Activated naive CD8-positive, alpha-beta T cell treated with anti-CD3 and anti-CD28 coated beads for 36 hours (primary cell): Measurements from ENCODE around the gene DCST1. TPM values are rescaled to one million over a fixed set of nuclear protein-coding genes. Genes with fewer than 3 reads are reported as not detected.

ENCODE experiments used
- DNase-seq: peaks from one replicate; pipeline ENCODE4 v3.0.0; 2021
- H3K27ac Mint-ChIP-seq: one replicate; pipeline ENCODE4 v1.8.0; 2022; ENCODE audit warnings: mild to moderate bottlenecking, moderate library complexity, mixed read lengths
- H3K27me3 Mint-ChIP-seq: one replicate; pipeline ENCODE4 v1.8.0; 2022; ENCODE audit warnings: mild to moderate bottlenecking, mixed read lengths
- H3K36me3 Mint-ChIP-seq: one replicate; pipeline ENCODE4 v1.8.0; 2021; ENCODE audit warnings: mild to moderate bottlenecking, mixed read lengths
- H3K4me1 Mint-ChIP-seq: one replicate; pipeline ENCODE4 v1.8.0; 2021; ENCODE audit warnings: mixed read lengths
- H3K4me3 Mint-ChIP-seq: one replicate; pipeline ENCODE4 v1.8.0; 2022; ENCODE audit warnings: mild to moderate bottlenecking, moderate library complexity, mixed read lengths
- H3K9me3 Mint-ChIP-seq: one replicate; pipeline ENCODE4 v1.8.0; 2022; ENCODE audit warnings: mixed read lengths
- total RNA-seq, 2 experiments: library from RNA; stranded (reverse); gene quantifications; one replicate each; pipeline ENCODE4 v1.2.3, GENCODE V29; 2021

DCST1 gene
- total RNA-seq, 2 experiments from 2014 or later = not detected

DNA sequence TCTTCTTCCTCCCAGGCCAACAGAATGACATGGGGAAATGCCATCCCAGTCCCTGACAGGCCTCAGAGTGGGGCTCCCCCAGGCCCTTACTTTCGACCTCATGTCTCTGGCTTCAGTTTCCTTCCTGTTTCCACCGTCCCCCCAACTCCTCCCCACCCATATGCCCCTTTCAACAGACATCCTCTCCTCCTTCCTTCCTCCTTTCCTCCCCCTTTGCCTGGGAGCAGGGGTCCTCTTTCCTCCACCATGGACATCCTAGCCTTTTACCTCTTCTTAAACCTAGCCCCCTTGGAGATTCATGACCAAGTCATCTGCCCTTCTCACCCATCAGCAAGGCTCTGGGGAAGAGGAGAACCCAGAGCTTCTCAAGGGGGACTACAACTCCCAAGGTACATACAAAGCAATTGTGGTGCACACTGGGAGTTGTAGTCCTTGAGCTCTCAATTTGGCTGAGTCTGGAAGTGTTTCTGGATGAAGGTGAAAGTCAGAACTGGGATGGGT is 27.0 kb upstream of the DCST1 start:
- DNase-seq = peak; percentile 59
- Mint-ChIP-seq H3K9me3 (no peaks in the 10 kb centered on the region), H3K27me3 (peaks cover 3% of the 10 kb centered on the region), H3K36me3 (peaks cover 6% of the 10 kb centered on the region), H3K27ac (peak overlapping the region; percentile 96), H3K4me3 (peak overlapping the region; percentile 63), H3K4me1 (peaks cover 57% of the 10 kb centered on the region)

GRCh38 chr1:155007251-155007828 is 26.3 kb upstream of the DCST1 start:
- no peak overlapping the region for H3K27ac Mint-ChIP-seq
- H3K4me3 Mint-ChIP-seq = no peak overlapping the region
- H3K27me3 Mint-ChIP-seq = peaks cover 3% of the 10 kb centered on the region
- H3K4me1 Mint-ChIP-seq = peaks cover 61% of the 10 kb centered on the region
- DNase-seq = no peak
- H3K9me3 Mint-ChIP-seq = no peaks in the 10 kb centered on the region
- H3K36me3 Mint-ChIP-seq = peaks cover 6% of the 10 kb centered on the region

DNA sequence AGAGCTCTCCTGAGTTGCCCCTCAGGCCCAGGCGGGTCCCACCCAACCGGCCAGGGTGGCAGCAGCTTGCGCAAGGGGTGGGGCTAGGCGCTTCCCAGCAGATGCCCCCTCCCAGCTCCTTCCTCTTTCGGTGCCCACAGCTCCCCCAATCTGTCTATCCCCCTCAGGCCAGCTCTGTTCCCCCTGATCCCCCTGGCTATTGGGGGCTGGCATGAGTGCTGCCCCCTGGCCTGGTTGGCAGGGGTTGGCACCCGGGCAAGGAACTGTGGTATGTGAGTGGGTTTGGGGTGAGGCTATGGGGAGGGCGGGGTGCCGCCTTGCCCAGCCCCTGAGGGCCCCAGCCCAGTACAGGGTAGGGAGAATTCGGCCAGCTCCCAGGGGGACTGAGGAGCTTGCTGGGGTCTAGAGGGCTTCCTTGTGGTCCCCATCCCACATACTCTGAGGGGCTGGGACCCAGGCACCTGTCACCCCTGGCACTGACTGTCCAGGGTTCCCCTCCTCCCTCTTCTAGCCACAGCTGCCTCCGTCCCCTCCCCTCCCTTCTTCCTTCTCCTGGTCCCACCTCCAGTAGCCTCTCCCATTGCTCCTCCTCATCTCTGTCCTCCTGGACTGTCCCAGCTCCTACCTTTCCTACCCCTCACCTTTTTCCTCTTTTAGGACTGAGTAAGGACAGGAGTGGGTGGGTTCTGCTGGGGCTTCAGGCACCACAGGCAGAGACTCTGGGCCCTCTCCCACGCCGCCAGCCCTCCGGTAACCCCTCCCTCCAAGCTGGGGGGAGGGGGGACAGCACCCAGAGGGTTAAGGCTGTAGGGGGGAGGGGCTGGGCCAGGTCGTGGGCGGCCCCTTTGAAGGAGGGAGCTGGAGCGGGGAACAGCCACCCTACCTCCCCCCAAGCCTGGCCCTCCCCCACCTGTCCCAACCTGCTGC is 25.3 kb upstream of the DCST1 start:
- Mint-ChIP-seq H3K36me3 (peaks cover 6% of the 10 kb centered on the region), H3K27me3 (peaks cover 3% of the 10 kb centered on the region), H3K27ac (no peak overlapping the region), H3K9me3 (no peaks in the 10 kb centered on the region), H3K4me1 (peaks cover 71% of the 10 kb centered on the region), H3K4me3 (no peak overlapping the region)
- no peak for DNase-seq

DNA sequence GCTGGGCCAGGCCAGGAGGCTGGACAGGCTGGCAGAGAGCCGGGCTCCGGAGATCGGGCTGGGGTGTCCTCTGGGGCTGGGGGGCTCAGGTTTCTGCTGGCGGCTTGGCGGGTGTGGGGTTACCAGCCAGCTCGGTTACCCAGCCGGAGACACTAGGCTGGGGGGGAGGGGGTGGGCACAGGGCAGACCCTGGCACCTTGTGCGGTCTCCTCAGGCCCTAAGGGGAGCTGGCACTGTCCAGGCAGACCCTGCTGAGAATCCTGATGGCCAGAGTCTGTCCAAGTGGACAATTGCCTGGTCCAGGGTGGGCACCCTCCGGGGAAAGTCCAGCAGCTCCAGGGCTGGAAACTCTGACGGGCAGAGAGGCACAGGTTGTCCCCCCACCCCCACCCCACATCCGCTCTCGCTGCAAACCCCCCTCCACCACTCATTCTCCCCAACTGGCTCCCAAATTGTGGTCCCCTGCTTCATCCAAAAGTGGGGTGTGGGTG is 24.4 kb upstream of the DCST1 start:
- H3K27me3 Mint-ChIP-seq = no peaks in the 10 kb centered on the region
- H3K9me3 Mint-ChIP-seq = no peaks in the 10 kb centered on the region
- H3K36me3 Mint-ChIP-seq = peaks cover 3% of the 10 kb centered on the region
- peak overlapping the region; percentile 6 for H3K27ac Mint-ChIP-seq
- H3K4me1 Mint-ChIP-seq = peaks cover 72% of the 10 kb centered on the region
- DNase-seq = no peak
- no peak overlapping the region for H3K4me3 Mint-ChIP-seq

DNA sequence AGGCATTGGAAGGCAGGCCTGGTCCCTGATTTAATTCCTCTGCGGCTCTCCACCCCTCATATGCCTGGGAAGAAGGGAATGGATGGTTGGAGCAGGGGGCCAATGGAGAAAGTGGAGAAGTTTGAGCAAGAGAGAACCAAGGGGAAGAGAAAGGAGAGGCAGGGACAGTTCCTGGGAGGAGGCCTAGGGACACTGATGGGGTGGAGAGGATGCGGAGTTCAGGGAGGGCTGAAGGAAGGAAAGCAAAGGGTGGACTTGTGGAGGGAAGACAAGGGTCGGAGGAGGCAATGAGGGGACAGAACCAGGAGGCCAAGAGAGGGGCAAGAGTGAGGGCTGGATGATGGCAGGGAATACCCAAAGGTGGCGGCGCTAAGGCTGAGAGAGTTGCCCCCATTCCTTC is 23.9 kb upstream of the DCST1 start:
- Mint-ChIP-seq H3K4me1 (peaks cover 69% of the 10 kb centered on the region), H3K27me3 (no peaks in the 10 kb centered on the region), H3K9me3 (no peaks in the 10 kb centered on the region), H3K27ac (peak overlapping the region; percentile 6), H3K36me3 (peaks cover 3% of the 10 kb centered on the region), H3K4me3 (peak overlapping the region; percentile 25)
- no peak for DNase-seq

DNA sequence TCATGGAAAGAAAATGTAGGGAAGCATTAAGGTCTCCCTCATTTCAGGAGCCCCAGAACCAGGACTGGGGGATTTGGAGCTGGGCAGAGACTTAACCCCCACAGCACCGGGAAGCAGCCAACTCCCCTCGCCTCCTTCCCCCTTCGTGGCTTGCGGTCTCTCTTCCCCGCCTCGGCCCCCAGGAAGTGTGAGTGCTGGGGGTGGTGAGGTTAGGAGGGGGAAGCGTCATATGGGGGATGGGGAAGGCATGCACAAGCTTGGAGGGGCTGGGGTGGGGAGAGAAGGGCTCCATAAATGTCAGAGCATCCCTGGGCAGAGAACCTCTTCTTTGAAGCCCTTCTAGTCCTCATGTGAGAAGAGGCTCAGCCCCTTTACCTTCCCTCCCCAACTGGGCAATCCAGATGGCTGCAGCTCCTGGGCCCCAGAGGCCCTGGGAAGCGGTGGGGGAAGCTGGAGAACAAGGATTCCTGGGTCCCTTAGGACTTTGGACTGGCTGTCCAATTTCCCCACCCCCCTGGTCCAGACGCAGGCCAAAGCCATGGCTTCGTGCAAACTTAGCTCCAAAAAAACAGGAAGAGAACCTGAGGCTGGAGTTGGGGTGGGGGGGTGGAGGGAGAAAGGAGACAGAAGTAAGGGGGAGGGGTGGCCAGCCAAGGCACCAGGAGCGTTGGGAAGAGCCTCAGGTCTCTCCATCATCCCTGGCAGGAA is 23.3 kb upstream of the DCST1 start:
- Mint-ChIP-seq H3K9me3 (no peaks in the 10 kb centered on the region), H3K4me1 (peaks cover 65% of the 10 kb centered on the region), H3K27me3 (no peaks in the 10 kb centered on the region), H3K36me3 (peaks cover 3% of the 10 kb centered on the region), H3K27ac (peak overlapping the region; percentile 36), H3K4me3 (peak overlapping the region; percentile 25)
- DNase-seq = no peak

DNA sequence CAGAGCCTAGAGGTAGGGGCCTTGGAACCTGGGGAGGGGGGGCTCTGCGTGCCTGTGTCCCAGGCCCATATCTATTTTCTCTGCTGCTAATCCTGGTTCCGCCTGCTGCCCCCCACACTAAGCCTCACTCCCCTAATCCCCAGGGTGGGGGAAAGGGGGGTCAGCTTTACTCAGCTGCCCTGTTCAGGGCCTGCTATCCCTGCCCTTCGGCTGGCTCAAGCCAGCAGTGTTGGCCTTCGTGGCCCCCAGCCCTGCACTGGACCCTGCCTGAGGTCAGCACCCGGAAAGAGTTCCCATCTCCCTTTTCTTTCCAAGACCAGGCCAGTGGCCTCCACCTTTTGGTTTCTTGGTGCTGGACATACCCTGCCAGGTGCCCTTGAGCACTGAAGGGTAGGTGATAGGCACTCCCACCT is 22.6 kb upstream of the DCST1 start:
- no peak overlapping the region for H3K4me3 Mint-ChIP-seq
- no peak overlapping the region for H3K27ac Mint-ChIP-seq
- H3K9me3 Mint-ChIP-seq = no peaks in the 10 kb centered on the region
- H3K36me3 Mint-ChIP-seq = peaks cover 6% of the 10 kb centered on the region
- peaks cover 65% of the 10 kb centered on the region for H3K4me1 Mint-ChIP-seq
- H3K27me3 Mint-ChIP-seq = peaks cover 5% of the 10 kb centered on the region
- DNase-seq = no peak

DNA sequence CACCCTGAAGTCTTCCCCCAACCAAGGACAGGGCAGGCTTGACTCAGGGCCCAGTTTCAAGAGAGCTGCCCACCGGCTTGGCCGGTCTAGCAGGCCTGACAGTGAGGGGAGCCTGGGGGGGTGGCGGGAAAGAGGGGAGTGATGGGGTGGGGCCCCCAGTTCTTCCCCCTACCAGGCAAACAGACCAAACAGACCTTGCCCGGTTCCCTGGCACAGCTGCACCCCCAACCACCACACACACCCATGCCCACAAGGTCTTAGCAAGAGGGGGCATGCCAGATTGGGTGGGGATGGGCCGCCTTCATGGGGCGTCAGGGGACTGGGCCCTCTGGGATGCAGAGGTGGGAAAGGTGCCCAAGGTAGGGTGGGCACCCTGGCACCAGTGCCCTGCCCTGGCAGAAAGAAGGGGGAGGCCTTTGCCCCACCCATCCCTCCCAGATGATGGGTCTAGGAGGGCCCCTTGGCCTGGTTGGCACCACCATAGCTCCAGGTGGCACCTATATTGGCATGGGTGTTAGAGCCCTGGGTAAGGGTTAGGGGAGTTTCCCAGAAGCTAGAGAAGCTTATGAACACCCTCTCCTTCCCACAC is 22.1 kb upstream of the DCST1 start:
- no peak overlapping the region for H3K4me3 Mint-ChIP-seq
- H3K9me3 Mint-ChIP-seq = no peaks in the 10 kb centered on the region
- DNase-seq = no peak
- H3K27ac Mint-ChIP-seq = no peak overlapping the region
- H3K27me3 Mint-ChIP-seq = peaks cover 6% of the 10 kb centered on the region
- peaks cover 4% of the 10 kb centered on the region for H3K36me3 Mint-ChIP-seq
- peaks cover 65% of the 10 kb centered on the region for H3K4me1 Mint-ChIP-seq

GRCh38 chr1:155012026-155012546 is 21.5 kb upstream of the DCST1 start:
- H3K4me1 Mint-ChIP-seq = peaks cover 64% of the 10 kb centered on the region
- H3K9me3 Mint-ChIP-seq = no peaks in the 10 kb centered on the region
- no peak overlapping the region for H3K27ac Mint-ChIP-seq
- peaks cover 6% of the 10 kb centered on the region for H3K27me3 Mint-ChIP-seq
- peaks cover 4% of the 10 kb centered on the region for H3K36me3 Mint-ChIP-seq
- H3K4me3 Mint-ChIP-seq = no peak overlapping the region
- no peak for DNase-seq

DNA sequence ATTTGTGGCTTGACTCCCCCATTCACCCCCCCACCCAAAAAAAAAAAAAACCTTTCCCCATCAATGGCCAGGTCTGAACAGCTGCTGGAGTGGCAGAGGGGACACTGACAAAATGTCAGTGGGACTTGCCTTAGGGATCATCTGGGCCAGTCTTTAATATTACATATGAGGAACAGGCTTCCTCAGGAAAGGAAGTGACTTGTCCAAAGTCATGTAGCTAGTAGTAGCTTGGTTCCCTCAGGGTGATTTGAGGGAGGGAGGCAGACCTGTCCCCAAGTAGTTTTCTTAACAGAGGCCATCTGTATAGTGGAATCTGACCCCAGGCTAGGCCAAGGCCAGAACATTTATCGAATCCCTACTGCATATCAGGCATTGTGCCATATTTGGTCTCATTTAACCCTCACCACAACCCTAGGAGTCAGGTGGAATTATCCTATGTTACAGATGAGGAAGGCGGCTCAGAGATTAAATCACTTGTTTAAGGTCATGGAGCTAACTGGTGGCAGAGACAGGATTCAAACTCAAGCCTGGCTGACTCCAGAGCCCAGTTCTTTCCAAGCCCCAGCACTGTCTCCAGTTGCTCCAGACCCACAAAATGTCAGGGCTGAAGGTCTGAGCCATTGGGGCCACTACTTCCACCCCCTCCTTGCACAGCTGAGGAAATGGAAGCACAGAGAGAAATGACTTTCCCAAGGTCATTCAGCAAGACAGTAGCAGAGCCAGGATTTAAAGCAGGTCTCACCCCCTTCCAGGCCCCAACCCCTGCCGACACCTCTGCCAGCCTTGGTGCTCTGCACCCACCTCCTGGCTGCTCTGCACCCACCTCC is 20.6 kb upstream of the DCST1 start:
- Mint-ChIP-seq H3K4me1 (peaks cover 66% of the 10 kb centered on the region), H3K4me3 (no peak overlapping the region)
- no peak for DNase-seq

GRCh38 chr1:155013632-155014031 is 20.0 kb upstream of the DCST1 start:
- Mint-ChIP-seq H3K4me1 (peaks cover 62% of the 10 kb centered on the region), H3K27ac (no peak overlapping the region), H3K36me3 (peaks cover 4% of the 10 kb centered on the region), H3K27me3 (peaks cover 6% of the 10 kb centered on the region), H3K9me3 (no peaks in the 10 kb centered on the region), H3K4me3 (no peak overlapping the region)
- no peak for DNase-seq

More for the DNA sequence above, 20.6 kb upstream of the DCST1 start:
- Mint-ChIP-seq H3K9me3 (no peaks in the 10 kb centered on the region), H3K36me3 (peaks cover 4% of the 10 kb centered on the region), H3K27me3 (peaks cover 6% of the 10 kb centered on the region), H3K27ac (no peak overlapping the region)

- no peak for DNase-seq
- peaks cover 54% of the 10 kb centered on the region for H3K4me1 Mint-ChIP-seq
- no peak overlapping the region for H3K27ac Mint-ChIP-seq
- H3K4me3 Mint-ChIP-seq = no peak overlapping the region
- H3K36me3 Mint-ChIP-seq = peaks cover 4% of the 10 kb centered on the region
- H3K27me3 Mint-ChIP-seq = peaks cover 6% of the 10 kb centered on the region
- no peaks in the 10 kb centered on the region for H3K9me3 Mint-ChIP-seq
These were observed 18.7 kb upstream of the DCST1 start for GRCh38 chr1:155014709-155015508.

- Mint-ChIP-seq H3K4me3 (no peak overlapping the region), H3K4me1 (peaks cover 46% of the 10 kb centered on the region), H3K27ac (no peak overlapping the region), H3K27me3 (peaks cover 6% of the 10 kb centered on the region), H3K9me3 (no peaks in the 10 kb centered on the region), H3K36me3 (peaks cover 4% of the 10 kb centered on the region)
- DNase-seq = no peak
These were observed 17.9 kb upstream of the DCST1 start for GRCh38 chr1:155015527-155016230.
